Measurements from ENCODE around the gene TERB2. TPM values are rescaled to one million over a fixed set of nuclear protein-coding genes. Genes with fewer than 3 reads are reported as not detected.

Gene TERB2
- total RNA-seq, 1 experiment from 2014 or later = not detected

GRCh38 chr15:45026651-45027190 is 70.2 kb downstream of the TERB2 start (continued):
- TF ChIP-seq POLR2A (IDR thresholded peaks at IDR 0.05; ENCODE audit: borderline replicate concordance, extremely low read depth, insufficient read depth, insufficient read length) (no peak), CEBPB (IDR thresholded peaks at IDR 0.05; ENCODE audit: low read depth) (no peak), YY1 (IDR thresholded peaks at IDR 0.05; ENCODE audit: extremely low read depth, insufficient replicate concordance, low read depth, low read length) (no peak), EZH2 (IDR thresholded peaks at IDR 0.05) (no peak), TCF7L2 (IDR thresholded peaks at IDR 0.05; ENCODE audit: borderline replicate concordance, extremely low read depth, insufficient read depth, insufficient read length) (no peak), ELF1 (IDR thresholded peaks at IDR 0.05; ENCODE audit: borderline replicate concordance, low read depth) (no peak), FOSL1 (IDR thresholded peaks at IDR 0.05; ENCODE audit: low read depth) (no peak), CTCF (IDR thresholded peaks at IDR 0.05 in 2 of 3, conservative IDR thresholded peaks at IDR 0.05 in 1 of 3; ENCODE audit: borderline replicate concordance in 1 of 3, insufficient read depth in 1 of 3, low read depth in 2 of 3, low read length in 2 of 3) (no peak), SIN3A (IDR thresholded peaks at IDR 0.05; ENCODE audit: low read depth) (no peak)

- H4K20me1 ChIP-seq (ENCODE audit: insufficient read depth) = no peaks in the 10 kb centered on the region; the same call in 1 of the 2 replicates
- no peak overlapping the region for H3K27ac ChIP-seq (ENCODE audit: low read depth, low read length)
- no TSS peak for BruUV-seq (replicated peaks)
- POLR2A ChIA-PET = no interaction called here
- TF ChIP-seq POLR2AphosphoS5 (IDR thresholded peaks at IDR 0.05; ENCODE audit: low read depth, low read length) (no peak), REST (IDR thresholded peaks at IDR 0.05; ENCODE audit: low read depth) (no peak), ATF3 (IDR thresholded peaks at IDR 0.05) (no peak), EZH2phosphoT487 (IDR thresholded peaks at IDR 0.05; ENCODE audit: borderline replicate concordance) (no peak), ZFX (IDR thresholded peaks at IDR 0.05) (no peak), EZH2 (IDR thresholded peaks at IDR 0.05) (no peak), EGR1 (IDR thresholded peaks at IDR 0.05; ENCODE audit: low read depth) (no peak), CTCF (IDR thresholded peaks at IDR 0.05 in 2 of 3, conservative IDR thresholded peaks at IDR 0.05 in 1 of 3; ENCODE audit: borderline replicate concordance in 1 of 3, insufficient read depth in 1 of 3, low read depth in 2 of 3, low read length in 2 of 3) (no peak), YY1 (IDR thresholded peaks at IDR 0.05; ENCODE audit: extremely low read depth, insufficient replicate concordance, low read depth, low read length) (no peak)
- ATAC-seq (no peak), DNase-seq (ENCODE audit: low read depth, low spot score) (no peak)
- H3K4me2 ChIP-seq (ENCODE audit: low read length) = no peak overlapping the region
- peaks cover 4 to 19% of the 10 kb centered on the region in 2 experiments for H3K4me1 ChIP-seq (ENCODE audit: control insufficient read depth in 1 of 2, insufficient read depth in 2 of 2, low read length in 2 of 2)
- no peaks in the 10 kb centered on the region for H3K9me2 ChIP-seq (ENCODE audit: insufficient read depth)
- H3K79me2 ChIP-seq (ENCODE audit: insufficient read depth, low read length) = peaks cover 82% of the 10 kb centered on the region
- CTCF ChIA-PET = no interaction called here
- RAD21 ChIA-PET (ENCODE audit: low non-redundant PET in 1 of 2, low total read pairs in 2 of 2, uncharacterized antibody in 2 of 2, unreplicated experiment in 2 of 2) = no interaction called here
- no peak overlapping the region for H3K4me3 ChIP-seq (replicated peaks in 1 of 2; ENCODE audit: low read depth in 1 of 2, low read length in 2 of 2)
- no peak overlapping the region for H3K9ac ChIP-seq (ENCODE audit: low read length)
- no peaks in the 10 kb centered on the region for H3K27me3 ChIP-seq (ENCODE audit: insufficient read depth, low read length)
- no peak overlapping the region for H2AFZ ChIP-seq (ENCODE audit: low read depth, low read length, poor library complexity, severe bottlenecking)
- H3K36me3 ChIP-seq (ENCODE audit: control insufficient read depth in 1 of 2, insufficient read depth in 2 of 2, low read length in 2 of 2) = peaks cover 12 to 30% of the 10 kb centered on the region in 2 experiments; a peak in 3 of 4 replicates
- H3K9me3 ChIP-seq (ENCODE audit: control insufficient read depth in 1 of 2, insufficient read depth in 1 of 2, low read depth in 1 of 2, low read length in 2 of 2) = 0 out of 4 replicates have a peak, but pooled peaks cover 0 to 5% of the 10 kb centered on the region in 2 experiments
- intact Hi-C loops (cut with micrococcal nuclease) = no loop called here
These were observed 70.7 kb downstream of the TERB2 start for GRCh38 chr15:45027220-45027619.
